K562 (cell line): ENCODE data around the gene KDM4C. TPM values are rescaled to one million over a fixed set of nuclear protein-coding genes. Genes with fewer than 3 reads are reported as not detected.

ENCODE experiments used
- ATAC-seq: fragments of 200-7000 bp; cut with Tn5 transposase; 3 replicates; pipeline ENCODE4 v1.9.1; 2020; ENCODE audit warnings: moderate library complexity
- BruUV-seq: library from RNA; stranded (reverse); fragments of 400-500 nt; replicated peaks from 2 replicates; lab custom pipeline; 2021; lab: Mats Ljungman, UMichigan
- CTCF ChIA-PET: fragments of 300-600 bp; formaldehyde crosslinking; extraction: SDS; loops from one replicate; lab custom pipeline; 2021; ENCODE audit warnings: low intra/inter-chr PET ratio; lab: Yijun Ruan, JAX
- POLR2A ChIA-PET: fragments of 300-600, 350-650 bp; sonication (Branson Sonifier 250); formaldehyde crosslinking; extraction: SDS; loops from one replicate; lab custom pipeline; 2021; ENCODE audit warnings: antibody characterized with exemption, inconsistent platforms; lab: Yijun Ruan, JAX
- DNase-seq, 4 experiments: peaks; one replicate each; pipeline versions ENCODE4 v3.0.0 to v3.0.0-alpha.2; 2011 to 2018; ENCODE audit warnings: low spot score in 3 of 4, mixed read lengths in 3 of 4; ENCODE audit errors: extremely low read depth in 1 of 4
- FAIRE-seq: peaks from 2 replicates; lab custom pipeline; 2011; peaks lifted over from hg19 to GRCh38; lab: Jason Lieb, UNC
- H2AFZ ChIP-seq: 2 replicates; pipeline ENCODE4 v1.6.0; 2011; ENCODE audit warnings: low read depth, low read length, control low read depth, inconsistent platforms
- H3K27ac ChIP-seq: fragments of 200-600 bp; 3 replicates; pipeline ENCODE4 v1.8.0; 2011; ENCODE audit warnings: low read depth, mild to moderate bottlenecking, control low read depth, inconsistent platforms, low read length, moderate library complexity, mixed read lengths; ENCODE audit errors: extremely low read depth
- H3K27me3 ChIP-seq, 2 experiments: fragments of 300-600 bp in 1 of 2; 2 replicates in 1 of 2; 3 replicates in 1 of 2; pipeline versions ENCODE4 v1.6.0 to v1.8.0; 2011; ENCODE audit warnings: inconsistent platforms in 2 of 2, low read length in 2 of 2, mild to moderate bottlenecking in 1 of 2, mixed read lengths in 1 of 2, moderate library complexity in 1 of 2; ENCODE audit not compliant: control insufficient read depth in 2 of 2, insufficient read depth in 2 of 2
- H3K36me3 ChIP-seq: fragments of 300-600 bp; 3 replicates; pipeline ENCODE4 v1.8.0; 2011; ENCODE audit warnings: mild to moderate bottlenecking, low read length, inconsistent platforms; ENCODE audit not compliant: control insufficient read depth, insufficient read depth
- H3K4me1 ChIP-seq, 2 experiments: fragments of 200-600 bp in 1 of 2; replicated peaks in 1 of 2; 2 replicates in 1 of 2; 3 replicates in 1 of 2; pipeline versions ENCODE4 v1.5.1 to v1.8.0; 2011; ENCODE audit warnings: inconsistent platforms in 2 of 2, low read length in 2 of 2, mild to moderate bottlenecking in 1 of 2, mixed read lengths in 1 of 2, moderate library complexity in 1 of 2; ENCODE audit not compliant: control insufficient read depth in 2 of 2, insufficient read depth in 2 of 2
- H3K4me2 ChIP-seq: 2 replicates; pipeline ENCODE4 v1.6.1; 2011; ENCODE audit warnings: low read length, control low read depth, inconsistent platforms, mixed read lengths; ENCODE audit not compliant: insufficient read depth
- H3K4me3 ChIP-seq: fragments of 200-600 bp; sonication (generic), shearing (Covaris generic); 2 replicates; pipeline ENCODE4 v1.5.1; 2016; ENCODE audit warnings: control low read depth, inconsistent platforms
- H3K79me2 ChIP-seq: fragments of 200-600 bp; 3 replicates; pipeline ENCODE4 v1.8.0; 2011; ENCODE audit warnings: low read length, inconsistent platforms; ENCODE audit not compliant: control insufficient read depth, insufficient read depth
- H3K9ac ChIP-seq, 2 experiments: 2 replicates each; pipeline versions ENCODE4 v1.6.0 to v1.6.1; 2011; ENCODE audit warnings: low read depth in 2 of 2, low read length in 2 of 2, control low read depth in 1 of 2, inconsistent platforms in 1 of 2, mild to moderate bottlenecking in 1 of 2, mixed read lengths in 1 of 2; ENCODE audit not compliant: insufficient read depth in 1 of 2
- H3K9me1 ChIP-seq: one replicate; pipeline ENCODE4 v1.6.0; 2011; ENCODE audit warnings: inconsistent platforms, mild to moderate bottlenecking, low read length, moderate library complexity; ENCODE audit not compliant: control insufficient read depth, insufficient read depth
- H3K9me3 ChIP-seq: replicated peaks from 2 replicates; pipeline ENCODE4 v1.5.1; 2011; ENCODE audit warnings: low read depth, low read length, inconsistent platforms; ENCODE audit not compliant: control insufficient read depth, insufficient read depth
- H4K20me1 ChIP-seq: replicated peaks from 2 replicates; pipeline ENCODE4 v1.6.1; 2011; ENCODE audit warnings: low read length, inconsistent platforms, mixed read lengths; ENCODE audit not compliant: control insufficient read depth, insufficient read depth
- CBFA2T3 ChIP-seq: fragments of 450-650 bp; IDR thresholded peaks from 2 replicates; pipeline ENCODE4 v1.6.1; 2017
- CREB1 ChIP-seq, 2 experiments: sonication (generic) in 1 of 2; formaldehyde crosslinking in 1 of 2; IDR thresholded peaks; 2 replicates each; pipeline versions ENCODE4 v1.6.1 to v1.8.0; 2012 to 2022; ENCODE audit warnings: inconsistent platforms in 1 of 2, mild to moderate bottlenecking in 1 of 2, missing genetic modification reagents in 1 of 2, moderate library complexity in 1 of 2
- GTF2A2 ChIP-seq: IDR thresholded peaks from 2 replicates; pipeline ENCODE4 v1.6.1; 2016; ENCODE audit warnings: mild to moderate bottlenecking, missing genetic modification characterization, missing compliant biosample characterization
- PBX2 ChIP-seq, 2 experiments: IDR thresholded peaks in 1 of 2; conservative IDR thresholded peaks in 1 of 2; 2 replicates each; pipeline ENCODE4 v1.6.1; 2016; ENCODE audit warnings: low read depth in 2 of 2, mild to moderate bottlenecking in 1 of 2, missing compliant biosample characterization in 1 of 2, missing genetic modification characterization in 1 of 2, moderate library complexity in 1 of 2
- ZBTB2 ChIP-seq: fragments of 450-650 bp; IDR thresholded peaks from 2 replicates; pipeline ENCODE4 v1.6.1; 2016; ENCODE audit warnings: antibody characterized with exemption
- ZNF316 ChIP-seq: fragments of 450-650 bp; IDR thresholded peaks from 2 replicates; pipeline ENCODE4 v1.6.1; 2016
- whole genome bisulfite sequencing: fragments of 100-300 bp; shearing (Covaris generic); methylation state at CpG from one replicate; pipeline ENCODE4 v1.1.6; 2016; ENCODE audit warnings: low coverage, mixed read lengths; ENCODE audit not compliant: insufficient coverage; ENCODE audit errors: missing lambda C conversion rate; 5-methylcytosine and 5-hydroxymethylcytosine counted together
- in situ Hi-C: fragments of 300-500 bp; cut with MboI; formaldehyde crosslinking; loops from 4 replicates; pipeline ENCODE4 v1.15.0; 2018; ENCODE audit warnings: inconsistent platforms, mixed read lengths
- intact Hi-C: fragments of 100-400 bp; cut with micrococcal nuclease; formaldehyde crosslinking; loops from 2 replicates; pipeline ENCODE4 v1.14.2; 2022
- polyA plus RNA-seq, 8 experiments: library from polyadenylated mRNA; depleted of rRNA in 4 of 8; stranded (reverse) in 5 of 8; unstranded in 3 of 8; fragments of >200 nt; fragmentation: Nextera tagmentation in 2 of 8; fragmentation: Illumina TruSeq in 1 of 8; extraction: Ambion mirVana in 2 of 8; extraction: Trizol in 1 of 8; gene quantifications; 2 replicates each; pipeline versions ENCODE4 v1.2.1 to v1.2.3, GENCODE V29; 2011 to 2014; ENCODE audit warnings: inconsistent platforms in 1 of 8, missing spikeins in 1 of 8
- total RNA-seq, 7 experiments: library from RNA; depleted of rRNA in 6 of 7; stranded (reverse); fragments of >200 nt in 6 of 7; fragmentation: Illumina TruSeq in 2 of 7; extraction: Trizol in 2 of 7; gene quantifications; 2 replicates each; pipeline versions ENCODE4 v1.2.1 to v1.2.3, GENCODE V29; 2011 to 2021; ENCODE audit warnings: low replicate concordance in 1 of 7

Gene KDM4C
- total and polyA plus RNA-seq, 9 of the 15 experiments (the other 6 are each of a cell fraction or from before 2014, with no cell fraction given) = 5.4 to 17.0 (median 12.6) TPM

- TF ChIP-seq CBFA2T3 = peak; percentile 48; the same call in 1 of the 2 replicates
- TF ChIP-seq PBX2 (CRISPR knock-in tag; IDR thresholded peaks at IDR 0.05; ENCODE audit: low read depth) = no peak
- peak; percentile 49; the same call in 1 of the 2 replicates for TF ChIP-seq PBX2 (tag; conservative IDR thresholded peaks at IDR 0.05; ENCODE audit: low read depth)
- no peak for TF ChIP-seq GTF2A2
- TF ChIP-seq CREB1 (IDR thresholded peaks at IDR 0.05) = no peak
- no peak for TF ChIP-seq CREB1 (CRISPR knock-in tag; IDR thresholded peaks at IDR 0.05)
Observed at GRCh38 chr9:6928863-6929262, 171.1 kb downstream of the KDM4C start (continued).

DNA sequence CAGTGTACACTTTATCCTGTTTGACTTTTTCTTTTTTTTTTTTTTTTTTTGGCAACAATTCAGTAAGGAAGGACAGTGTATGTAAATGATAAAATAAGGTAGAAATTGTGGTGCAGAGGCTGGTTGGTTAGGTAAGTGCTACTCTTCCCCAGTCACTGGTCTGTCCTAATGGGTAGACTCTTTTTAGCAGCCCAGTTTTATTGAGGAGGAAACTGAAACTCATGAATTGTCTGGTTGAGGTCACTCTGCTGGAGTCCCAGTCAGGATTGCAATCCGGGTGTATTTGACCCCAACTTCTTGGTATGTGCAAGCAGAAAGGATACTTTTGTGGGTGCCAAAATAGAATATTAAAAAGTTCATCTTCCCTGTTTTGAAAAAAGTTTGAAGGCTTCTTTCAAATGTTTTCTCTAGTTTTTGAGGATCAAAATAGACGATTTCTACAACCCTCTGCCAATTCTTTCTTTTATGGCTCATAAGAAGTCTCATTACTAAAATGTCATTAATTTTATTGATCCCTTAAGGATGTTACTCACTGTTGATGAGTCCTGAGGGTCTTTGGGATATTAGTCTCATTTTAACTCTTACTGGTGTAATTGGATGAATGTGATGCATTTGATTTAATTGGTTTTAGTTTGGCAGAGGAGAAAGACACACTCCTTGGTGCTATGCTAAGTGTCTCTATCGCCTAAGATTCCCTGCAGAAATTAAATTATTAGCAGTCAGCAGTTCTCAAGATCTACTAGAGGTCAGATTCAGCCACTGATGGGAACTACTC is 171.9 kb downstream of the KDM4C start:
- no peak overlapping the region for H3K9ac ChIP-seq
- H3K27me3 ChIP-seq = no peaks in the 10 kb centered on the region
- intact Hi-C loops = no loop called here
- ChIA-PET POLR2A (no interaction called here), CTCF (no interaction called here)
- TF ChIP-seq ZNF316 (peak; percentile 28; the same call in 1 of the 2 replicates), ZBTB2 (no peak)
- H3K4me2 ChIP-seq = no peak overlapping the region
- no TSS peak for BruUV-seq
- H3K4me1 ChIP-seq = peaks cover 10 to 66% of the 10 kb centered on the region in 2 experiments; a peak in 4 of 5 replicates
- 36% methylated on average over 2 of the region's 3 CpGs for WGBS
- H2AFZ ChIP-seq = no peak overlapping the region
- FAIRE-seq (no peak), DNase-seq (no peak), ATAC-seq (no peak)
- H3K79me2 ChIP-seq = peaks cover 26% of the 10 kb centered on the region; the same call in 2 of the 3 replicates
- no peaks in the 10 kb centered on the region for H3K36me3 ChIP-seq
- no peaks in the 10 kb centered on the region for H4K20me1 ChIP-seq
- peak overlapping the region; percentile 49 for H3K27ac ChIP-seq
- in situ Hi-C loops = no loop called here
- H3K9me1 ChIP-seq = no peaks in the 10 kb centered on the region
- no peak overlapping the region for H3K4me3 ChIP-seq
- no peaks in the 10 kb centered on the region for H3K9me3 ChIP-seq
